Endodermal cell (in vitro differentiated cells): ENCODE results near the gene ZNF70. TPM values are rescaled to one million over a fixed set of nuclear protein-coding genes. Genes with fewer than 3 reads are reported as not detected.

ENCODE experiments used
- DNase-seq: peaks from one replicate; pipeline ENCODE4 v3.0.0-alpha.2; 2017
- H3K27ac ChIP-seq: 2 replicates; pipeline ENCODE4 v1.5.1; 2013; ENCODE audit warnings: mild to moderate bottlenecking, low read depth, low read length, moderate library complexity
- H3K27me3 ChIP-seq: 2 replicates; pipeline ENCODE4 v1.6.1; 2013; ENCODE audit warnings: mild to moderate bottlenecking, low read length, moderate library complexity; ENCODE audit not compliant: insufficient read depth, control insufficient read depth, poor library complexity, severe bottlenecking
- H3K36me3 ChIP-seq: 2 replicates; pipeline ENCODE4 v1.7.0; 2013; ENCODE audit warnings: mild to moderate bottlenecking, low read length, moderate library complexity; ENCODE audit not compliant: control insufficient read depth, insufficient read depth
- H3K4me1 ChIP-seq: one replicate; pipeline ENCODE4 v1.7.0; 2013; ENCODE audit warnings: low read length; ENCODE audit not compliant: control insufficient read depth, insufficient read depth
- H3K4me3 ChIP-seq: 2 replicates; pipeline ENCODE4 v1.5.1; 2013; ENCODE audit warnings: mild to moderate bottlenecking, low read length, moderate library complexity
- H3K9ac ChIP-seq: 2 replicates; pipeline ENCODE4 v1.6.1; 2013; ENCODE audit warnings: mild to moderate bottlenecking, low read length, moderate library complexity; ENCODE audit not compliant: poor library complexity, severe bottlenecking; ENCODE audit errors: extremely low read depth
- H3K9me3 ChIP-seq: 2 replicates; pipeline ENCODE4 v1.6.1; 2013; ENCODE audit warnings: mild to moderate bottlenecking, low read length, moderate library complexity; ENCODE audit not compliant: control insufficient read depth
- H3K27ac Mint-ChIP-seq: 2 replicates; pipeline ENCODE4 v1.8.0; 2020; ENCODE audit warnings: mixed read lengths
- H3K27me3 Mint-ChIP-seq: 2 replicates; pipeline ENCODE4 v1.8.0; 2021; ENCODE audit warnings: mild to moderate bottlenecking, mixed read lengths; ENCODE audit not compliant: insufficient read depth
- H3K36me3 Mint-ChIP-seq: 2 replicates; pipeline ENCODE4 v1.8.0; 2020; ENCODE audit warnings: low read depth, mixed read lengths
- H3K4me1 Mint-ChIP-seq: 2 replicates; pipeline ENCODE4 v1.8.0; 2020; ENCODE audit warnings: mixed read lengths
- H3K4me3 Mint-ChIP-seq: 2 replicates; pipeline ENCODE4 v1.8.0; 2020; ENCODE audit warnings: mild to moderate bottlenecking, moderate library complexity, mixed read lengths
- H3K9me3 Mint-ChIP-seq: 2 replicates; pipeline ENCODE4 v1.8.0; 2020; ENCODE audit warnings: mild to moderate bottlenecking, mixed read lengths
- CTCF ChIP-seq: fragments of 200-600 bp; sonication (generic); conservative IDR thresholded peaks from 2 replicates; pipeline ENCODE4 v1.5.0; 2021; ENCODE audit warnings: antibody characterized with exemption, mild to moderate bottlenecking
- WGBS, 2 experiments: methylation state at CpG; one replicate each; pipeline versions ENCODE4 v1.1.5 to v1.1.7; 2013; ENCODE audit warnings: missing lambda C conversion rate in 2 of 2, mixed read lengths in 1 of 2; ENCODE audit not compliant: insufficient coverage in 1 of 2, insufficient read length in 1 of 2; 5-methylcytosine and 5-hydroxymethylcytosine counted together
- total RNA-seq, 2 donors: library from RNA; stranded (reverse); fragmentation: NEBNext Ultra II Directional in 1 of 2; extraction: Animal tissue kit (Norgen Biotek cat#: 25700) in 1 of 2; gene quantifications; 2 replicates in 1 of 2; 3 replicates in 1 of 2; pipeline ENCODE4 v1.2.1, GENCODE V29; 2021

Gene ZNF70
- total RNA-seq, 2 donors from 2014 or later = 4.7 to 5.7 TPM

GRCh38 chr22:23708270-23708669, 42.6 kb downstream of the ZNF70 start:
- Histone ChIP-seq H3K4me3 (no peak overlapping the region), H3K36me3 (peaks cover 88% of the 10 kb centered on the region), H3K9ac (no peak overlapping the region), H3K9me3 (no peaks in the 10 kb centered on the region), H3K27me3 (no peaks in the 10 kb centered on the region), H3K4me1 (no peaks in the 10 kb centered on the region), H3K27ac (no peak overlapping the region)
- H3K36me3 Mint-ChIP-seq = peaks cover 81% of the 10 kb centered on the region
- H3K4me1 Mint-ChIP-seq = no peaks in the 10 kb centered on the region
- no peak overlapping the region for H3K4me3 Mint-ChIP-seq
- H3K27ac Mint-ChIP-seq = no peak overlapping the region
- no peaks in the 10 kb centered on the region for H3K9me3 Mint-ChIP-seq
- no peak for TF ChIP-seq CTCF
- no peak for DNase-seq
- H3K27me3 Mint-ChIP-seq = no peaks in the 10 kb centered on the region
- 90% methylated on average over 1 of the region's 1 CpG; no CpG with 5 or more reads in 1 of the 2 experiments for WGBS, 2 experiments

- Histone ChIP-seq H3K36me3 (peaks cover 88% of the 10 kb centered on the region), H3K4me3 (no peak overlapping the region), H3K9me3 (no peaks in the 10 kb centered on the region), H3K27ac (no peak overlapping the region), H3K27me3 (no peaks in the 10 kb centered on the region), H3K9ac (no peak overlapping the region), H3K4me1 (no peaks in the 10 kb centered on the region)
- DNase-seq = no peak
- 96 to 100% methylated on average over 1 to 3 of the region's 3 CpGs for WGBS, 2 experiments
- TF ChIP-seq CTCF = no peak
- H3K4me3 Mint-ChIP-seq = no peak overlapping the region
- no peaks in the 10 kb centered on the region for H3K27me3 Mint-ChIP-seq
- H3K36me3 Mint-ChIP-seq = peaks cover 85% of the 10 kb centered on the region
- no peaks in the 10 kb centered on the region for H3K4me1 Mint-ChIP-seq
- no peaks in the 10 kb centered on the region for H3K9me3 Mint-ChIP-seq
- no peak overlapping the region for H3K27ac Mint-ChIP-seq
These were observed 45.6 kb downstream of the ZNF70 start for GRCh38 chr22:23705358-23705757.

- no peaks in the 10 kb centered on the region for H3K9me3 Mint-ChIP-seq
- Histone ChIP-seq H3K27me3 (no peaks in the 10 kb centered on the region), H3K27ac (no peak overlapping the region), H3K4me1 (no peaks in the 10 kb centered on the region), H3K9ac (no peak overlapping the region), H3K4me3 (no peak overlapping the region), H3K36me3 (peaks cover 88% of the 10 kb centered on the region), H3K9me3 (no peaks in the 10 kb centered on the region)
- peaks cover 84% of the 10 kb centered on the region for H3K36me3 Mint-ChIP-seq
- H3K27ac Mint-ChIP-seq = no peak overlapping the region
- H3K4me3 Mint-ChIP-seq = no peak overlapping the region
- 97 to 100% methylated on average over 1 to 3 of the region's 3 CpGs for WGBS, 2 experiments
- no peaks in the 10 kb centered on the region for H3K27me3 Mint-ChIP-seq
- DNase-seq = no peak
- no peaks in the 10 kb centered on the region for H3K4me1 Mint-ChIP-seq
- TF ChIP-seq CTCF = no peak
These were observed 46.1 kb downstream of the ZNF70 start for GRCh38 chr22:23704829-23705228.
